Renal cortical epithelial cell (primary cell): ENCODE measurements around the gene ST3GAL4. TPM values are rescaled to one million over a fixed set of nuclear protein-coding genes. Genes with fewer than 3 reads are reported as not detected.

Experiments
- DNase-seq: peaks from one replicate; pipeline ENCODE4 v3.0.0-alpha.2; 2011; ENCODE audit warnings: low read depth
- total RNA-seq: library from RNA; depleted of rRNA; stranded (reverse); fragments of >200 nt; gene quantifications from 2 replicates; pipeline ENCODE4 v1.2.3, GENCODE V29; 2014

Gene ST3GAL4
- total RNA-seq, 1 donor from 2014 or later, result 17.8 TPM

DNA sequence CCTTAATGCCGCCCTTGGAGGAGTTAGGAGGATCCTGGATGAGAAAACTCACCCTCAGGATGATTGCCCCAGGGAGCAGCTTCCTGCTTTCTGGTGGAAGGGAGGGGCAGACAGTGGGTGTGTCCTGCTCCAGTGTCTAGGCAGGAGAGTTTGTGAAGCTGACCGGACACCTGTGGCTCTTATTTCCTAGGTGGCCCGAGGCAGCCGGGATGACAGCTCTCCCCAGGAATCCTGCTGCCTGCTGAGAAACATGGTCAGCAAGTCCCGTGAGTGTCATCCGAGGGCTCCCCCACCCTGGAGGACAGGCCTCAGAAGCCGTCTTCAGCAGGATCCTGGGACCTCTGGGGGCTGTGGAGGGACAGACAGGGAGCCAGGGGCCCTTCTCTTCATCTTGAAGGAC, 50.4 kb downstream of the ST3GAL4 start:
- no peak for DNase-seq

DNA sequence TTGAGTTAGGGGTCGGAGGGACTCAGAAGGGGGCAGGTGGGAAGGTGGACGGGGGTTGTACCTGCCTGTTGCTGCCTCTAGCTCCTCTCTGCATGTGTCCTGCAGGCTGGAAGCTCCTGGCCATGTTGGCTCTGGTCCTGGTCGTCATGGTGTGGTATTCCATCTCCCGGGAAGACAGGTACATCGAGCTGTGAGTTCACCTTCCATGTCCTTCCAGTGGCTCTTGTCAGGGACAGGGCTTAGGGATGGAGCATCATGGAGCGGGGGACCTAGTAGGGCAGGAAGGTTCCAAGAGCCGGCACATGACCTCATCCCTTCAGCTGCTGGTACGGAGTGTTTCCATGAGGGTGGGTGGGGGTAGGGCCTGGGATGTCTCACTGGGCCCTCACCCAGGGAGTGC, 50.9 kb downstream of the ST3GAL4 start:
- no peak for DNase-seq

GRCh38 chr11:126407101-126407521, 51.6 kb downstream of the ST3GAL4 start:
- no peak for DNase-seq

- no peak for DNase-seq
These were observed 52.3 kb downstream of the ST3GAL4 start for GRCh38 chr11:126407682-126408288.

DNA sequence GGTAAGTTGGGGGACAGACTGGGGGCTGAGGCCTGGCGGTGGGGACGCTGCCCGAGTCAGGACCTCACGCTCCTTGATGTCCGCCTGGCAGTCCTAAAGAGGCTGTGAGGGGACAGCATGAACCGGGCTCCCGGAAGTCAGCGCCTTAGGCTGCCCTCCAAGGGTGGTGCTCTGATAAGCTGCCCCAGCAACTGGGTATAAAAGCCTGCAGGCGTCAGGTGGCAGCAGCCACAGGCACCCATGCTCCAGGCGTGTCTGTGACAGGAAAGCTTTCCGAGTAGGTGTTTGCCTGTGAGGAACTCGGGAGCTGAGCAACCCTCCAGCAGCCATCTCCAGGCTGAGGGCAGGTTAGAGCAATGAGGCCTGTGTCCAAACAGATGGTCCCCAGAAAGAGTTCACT, 53.0 kb downstream of the ST3GAL4 start:
- no peak for DNase-seq

GRCh38 chr11:126408901-126409619, 53.6 kb downstream of the ST3GAL4 start:
- DNase-seq, result no peak

DNA sequence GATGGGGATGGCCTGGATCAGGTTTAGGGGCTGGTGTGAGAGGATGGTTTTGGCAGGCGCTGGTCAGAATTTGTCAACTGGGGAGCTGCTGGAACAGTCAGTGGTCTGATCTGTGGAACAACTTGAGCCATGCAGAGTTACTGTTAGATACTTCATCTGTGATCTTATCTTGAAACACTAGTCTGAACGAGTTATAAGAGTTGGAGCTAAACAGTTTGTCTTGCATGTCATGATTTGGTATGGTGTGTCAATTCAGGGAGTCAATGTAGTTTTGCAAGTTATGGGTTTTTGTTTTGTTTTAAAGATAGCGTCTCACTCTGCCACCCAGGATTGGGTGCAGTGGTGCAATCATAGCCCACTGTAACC, 54.1 kb downstream of the ST3GAL4 start:
- no peak for DNase-seq

GRCh38 chr11:126410649-126411048, 55.2 kb downstream of the ST3GAL4 start:
- no peak for DNase-seq

GRCh38 chr11:126411971-126412381, 56.5 kb downstream of the ST3GAL4 start:
- no peak for DNase-seq

GRCh38 chr11:126413426-126413825, 57.9 kb downstream of the ST3GAL4 start:
- no peak for DNase-seq

GRCh38 chr11:126413843-126414405, 58.4 kb downstream of the ST3GAL4 start:
- DNase-seq, result no peak

- DNase-seq, result peak; percentile 53
These were observed 59.1 kb downstream of the ST3GAL4 start for GRCh38 chr11:126414615-126415014.

GRCh38 chr11:126415128-126415527, 59.6 kb downstream of the ST3GAL4 start:
- DNase-seq, result no peak

- DNase-seq, result no peak
These were observed 60.4 kb downstream of the ST3GAL4 start for GRCh38 chr11:126415669-126416420.

- DNase-seq, result peak; percentile 43
These were observed 61.1 kb downstream of the ST3GAL4 start for GRCh38 chr11:126416542-126417090.

DNA sequence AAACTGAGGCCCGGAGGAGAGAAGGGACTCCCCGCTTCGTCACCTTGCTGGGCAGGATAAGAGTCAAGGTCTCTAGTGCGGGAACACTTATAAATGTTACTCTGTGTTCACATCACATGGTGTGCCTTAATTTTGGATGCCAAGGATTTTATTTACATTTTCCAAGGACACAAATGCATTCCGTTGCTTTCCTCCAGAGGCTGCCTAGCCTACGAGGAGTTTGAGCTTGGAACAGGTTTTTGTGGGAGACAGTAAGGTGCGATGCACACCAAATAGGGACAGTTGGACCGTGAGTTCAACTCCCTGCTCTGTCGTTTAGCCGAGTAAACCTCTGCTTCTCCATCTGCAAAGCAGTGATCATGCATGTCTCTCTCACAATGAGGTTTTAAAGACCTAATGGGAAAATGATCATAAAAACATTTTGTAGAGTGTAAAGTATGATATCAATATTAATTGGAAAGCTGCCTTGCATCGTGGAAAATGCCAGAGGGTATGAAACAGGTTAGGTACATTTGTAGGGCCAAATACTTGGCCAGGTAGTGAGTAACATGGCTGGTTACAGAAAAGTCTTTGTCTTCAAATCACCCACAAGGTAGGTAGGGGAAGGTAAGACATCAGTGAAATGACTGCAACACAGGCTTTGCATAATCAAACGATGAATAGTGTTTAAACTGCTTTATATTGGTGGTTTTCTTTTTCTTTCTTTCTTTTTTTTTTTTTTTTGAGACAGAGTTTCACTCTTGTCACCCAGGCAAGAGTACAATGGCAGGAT, 61.8 kb downstream of the ST3GAL4 start:
- DNase-seq, result no peak

DNA sequence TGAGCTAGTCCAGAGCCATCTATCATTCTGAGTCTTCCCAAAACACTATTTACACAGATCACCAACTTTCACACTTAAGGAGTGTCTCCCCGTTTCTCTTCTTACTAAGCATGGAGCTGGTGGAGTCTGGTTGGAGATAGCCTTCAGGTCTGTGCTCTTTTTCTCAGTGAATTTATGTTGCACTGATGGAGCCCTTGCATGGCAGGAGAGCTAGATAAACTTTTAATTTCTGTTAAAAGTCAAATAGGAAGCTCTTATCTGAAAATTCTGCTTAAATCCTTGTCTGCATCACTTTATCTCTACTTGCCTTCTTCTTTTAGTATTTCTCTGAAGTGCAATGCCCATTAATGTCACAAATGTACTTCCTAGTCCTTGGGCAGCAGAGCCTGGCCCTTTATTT, 63.4 kb downstream of the ST3GAL4 start:
- no peak for DNase-seq

DNA sequence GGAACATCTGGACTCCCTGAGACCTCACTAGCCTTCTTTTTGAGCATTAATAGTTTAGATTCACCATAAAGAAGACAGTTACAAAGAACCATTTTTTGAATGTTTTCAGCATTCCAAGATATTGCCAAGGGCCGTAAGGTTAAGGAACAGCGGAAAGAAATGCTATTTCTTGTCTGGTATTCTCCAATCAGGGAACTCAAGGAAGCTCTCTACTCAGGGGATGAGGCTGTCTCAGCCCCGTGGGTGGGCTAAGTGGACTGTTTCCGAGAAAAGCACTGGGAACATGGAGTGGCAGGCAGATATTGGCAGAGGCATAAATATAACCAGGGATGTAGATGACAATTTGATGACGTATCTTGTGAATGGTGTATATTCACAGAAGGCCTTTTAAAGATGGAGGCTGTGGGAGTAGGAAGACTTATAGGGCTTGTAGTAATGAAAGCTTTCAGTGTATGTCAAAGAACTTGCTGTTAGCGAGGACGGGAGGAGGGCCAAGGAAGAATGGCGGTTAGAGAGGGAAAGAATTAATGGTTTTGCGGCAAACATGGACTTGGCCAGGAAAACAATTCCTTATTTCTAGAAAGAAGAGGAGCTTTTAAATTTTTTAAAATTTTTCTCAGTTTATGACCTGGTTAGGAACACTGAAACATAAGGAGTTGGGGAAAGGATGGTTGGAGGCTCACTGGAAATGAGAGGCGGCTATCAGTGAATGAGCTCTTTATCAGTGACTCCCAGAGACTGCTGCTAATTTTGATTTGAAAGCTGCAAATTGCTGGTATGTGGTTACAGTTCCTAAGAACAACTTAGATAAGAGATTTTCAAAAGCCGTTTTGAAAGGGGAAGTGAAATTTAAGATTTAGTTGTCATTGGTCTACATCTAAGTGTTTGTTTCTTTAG, 64.6 kb downstream of the ST3GAL4 start:
- DNase-seq, result no peak

DNA sequence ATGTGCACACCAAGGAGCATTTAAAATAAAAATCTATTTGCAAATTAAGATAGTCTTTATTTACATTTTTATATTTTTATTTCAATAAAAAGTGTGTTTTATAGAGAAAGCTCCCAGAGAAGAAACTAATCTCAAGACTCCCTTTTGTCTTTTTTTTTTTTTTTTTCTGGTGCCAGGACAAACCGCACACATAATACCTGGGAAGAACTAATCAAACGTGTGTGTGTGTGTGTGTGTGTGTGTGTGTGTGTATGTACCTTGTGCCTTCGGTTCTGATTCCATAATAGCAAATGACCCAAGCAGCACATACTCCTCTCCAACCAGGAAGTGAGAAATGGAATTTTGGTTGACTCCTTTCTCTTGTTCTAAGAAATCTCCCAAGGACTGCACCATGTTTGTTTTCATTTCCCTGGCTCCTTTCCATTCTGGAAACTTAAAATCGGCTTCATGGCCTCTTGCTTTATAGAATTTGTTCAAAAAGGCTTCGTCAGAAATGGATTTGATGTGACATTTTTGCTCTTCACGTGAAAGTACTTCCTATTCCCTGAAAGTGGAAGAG, 65.3 kb downstream of the ST3GAL4 start:
- DNase-seq, result no peak

DNA sequence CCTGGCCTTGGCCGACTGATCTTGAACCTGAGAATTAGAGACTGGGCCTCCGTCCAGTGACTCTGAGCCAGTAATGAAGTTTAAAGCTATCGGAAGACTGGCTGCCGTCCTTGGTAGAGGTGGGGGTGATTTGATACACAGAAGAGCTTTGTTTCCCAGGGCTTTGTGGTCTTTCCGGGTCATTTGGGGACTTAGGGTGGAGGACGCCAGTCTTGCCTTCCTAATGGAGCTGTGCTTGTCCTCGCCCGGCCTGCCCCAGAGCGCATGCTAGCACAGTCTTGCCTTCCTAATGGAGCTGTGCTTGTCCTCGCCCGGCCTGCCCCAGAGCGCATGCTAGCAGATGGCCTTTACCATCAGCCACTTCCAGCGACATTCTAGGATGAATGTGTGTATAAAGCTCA, 65.8 kb downstream of the ST3GAL4 start:
- no peak for DNase-seq
